Transverse colon (tissue), 4 donors: Measurements from ENCODE around the gene CAPN1.
"Not testable (repeated sequence)": the region's sequence is repeated elsewhere in the genome, so short reads cannot be mapped to it uniquely, and the experiment has no call there.

Source experiments
- POLR2AphosphoS5 ChIP-seq, 3 donors: sonication (generic); formaldehyde crosslinking; IDR thresholded peaks; one replicate each; pipeline ENCODE4 v1.6.1; 2016; ENCODE audit warnings: antibody characterized with exemption in 3 of 3
- TF ChIP-seq, protein P1 (sequence below), 5 experiments: fragments of 200-600 bp in 3 of 5; fragments of 450-650 bp in 2 of 5; sonication (generic) in 3 of 5; IDR thresholded peaks; 1 replicate in 2 of 5; 2 replicates in 3 of 5; pipeline ENCODE4 v1.5.1; 2016 to 2017; ENCODE audit warnings: antibody characterized with exemption in 5 of 5, inconsistent platforms in 3 of 5, mild to moderate bottlenecking in 2 of 5, moderate library complexity in 1 of 5

DNA sequence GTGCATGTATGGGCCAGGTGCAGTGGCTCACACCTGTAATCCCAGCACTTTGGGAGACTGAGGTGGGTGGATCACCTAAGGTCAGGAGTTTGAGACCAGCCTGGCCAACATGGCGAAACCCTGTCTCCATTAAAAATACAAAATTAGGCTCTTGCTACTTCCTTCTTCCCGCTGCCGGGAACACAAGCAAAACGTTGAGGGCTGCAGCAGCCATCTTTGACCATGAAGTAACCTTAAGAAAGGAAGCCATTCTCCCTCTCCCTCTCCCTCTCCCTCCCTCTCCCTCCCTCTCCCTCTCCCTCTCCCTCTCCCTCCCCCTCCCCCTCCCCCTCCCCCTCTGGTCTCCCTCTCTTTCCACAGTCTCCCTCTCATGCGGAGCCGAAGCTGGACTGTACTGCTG, 56.6 kb downstream of the CAPN1 start:
- TF ChIP-seq, protein P1, sequence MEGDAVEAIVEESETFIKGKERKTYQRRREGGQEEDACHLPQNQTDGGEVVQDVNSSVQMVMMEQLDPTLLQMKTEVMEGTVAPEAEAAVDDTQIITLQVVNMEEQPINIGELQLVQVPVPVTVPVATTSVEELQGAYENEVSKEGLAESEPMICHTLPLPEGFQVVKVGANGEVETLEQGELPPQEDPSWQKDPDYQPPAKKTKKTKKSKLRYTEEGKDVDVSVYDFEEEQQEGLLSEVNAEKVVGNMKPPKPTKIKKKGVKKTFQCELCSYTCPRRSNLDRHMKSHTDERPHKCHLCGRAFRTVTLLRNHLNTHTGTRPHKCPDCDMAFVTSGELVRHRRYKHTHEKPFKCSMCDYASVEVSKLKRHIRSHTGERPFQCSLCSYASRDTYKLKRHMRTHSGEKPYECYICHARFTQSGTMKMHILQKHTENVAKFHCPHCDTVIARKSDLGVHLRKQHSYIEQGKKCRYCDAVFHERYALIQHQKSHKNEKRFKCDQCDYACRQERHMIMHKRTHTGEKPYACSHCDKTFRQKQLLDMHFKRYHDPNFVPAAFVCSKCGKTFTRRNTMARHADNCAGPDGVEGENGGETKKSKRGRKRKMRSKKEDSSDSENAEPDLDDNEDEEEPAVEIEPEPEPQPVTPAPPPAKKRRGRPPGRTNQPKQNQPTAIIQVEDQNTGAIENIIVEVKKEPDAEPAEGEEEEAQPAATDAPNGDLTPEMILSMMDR (IDR thresholded peaks at IDR 0.05) = not testable (repeated sequence)
- not testable (repeated sequence) for TF ChIP-seq POLR2AphosphoS5 (IDR thresholded peaks at IDR 0.05)
